Activated CD8-positive, alpha-beta memory T cell treated with anti-CD3 and anti-CD28 coated beads for 36 hours (primary cell): ENCODE measurements around the gene CCDC27. TPM values are rescaled to one million over a fixed set of nuclear protein-coding genes. Genes with fewer than 3 reads are reported as not detected.
"Not testable (repeated sequence)": the region's sequence is repeated elsewhere in the genome, so short reads cannot be mapped to it uniquely, and the experiment has no call there.

ENCODE experiments used
- CTCF ChIA-PET: fragments of 350-600 bp; sonication (Branson Sonifier 250); formaldehyde crosslinking; loops from one replicate; lab custom pipeline; 2021; ENCODE audit warnings: antibody characterized with exemption; lab: Charles Lee
- POLR2A ChIA-PET: fragments of 350-600 bp; sonication (Branson Sonifier 250); formaldehyde crosslinking; loops from one replicate; lab custom pipeline; 2021; ENCODE audit warnings: antibody characterized with exemption; lab: Charles Lee
- total RNA-seq, 2 experiments: library from RNA; stranded (reverse); gene quantifications; one replicate each; pipeline ENCODE4 v1.2.3, GENCODE V29; 2021

Gene CCDC27
- total RNA-seq, 2 experiments from 2014 or later, result not detected

DNA sequence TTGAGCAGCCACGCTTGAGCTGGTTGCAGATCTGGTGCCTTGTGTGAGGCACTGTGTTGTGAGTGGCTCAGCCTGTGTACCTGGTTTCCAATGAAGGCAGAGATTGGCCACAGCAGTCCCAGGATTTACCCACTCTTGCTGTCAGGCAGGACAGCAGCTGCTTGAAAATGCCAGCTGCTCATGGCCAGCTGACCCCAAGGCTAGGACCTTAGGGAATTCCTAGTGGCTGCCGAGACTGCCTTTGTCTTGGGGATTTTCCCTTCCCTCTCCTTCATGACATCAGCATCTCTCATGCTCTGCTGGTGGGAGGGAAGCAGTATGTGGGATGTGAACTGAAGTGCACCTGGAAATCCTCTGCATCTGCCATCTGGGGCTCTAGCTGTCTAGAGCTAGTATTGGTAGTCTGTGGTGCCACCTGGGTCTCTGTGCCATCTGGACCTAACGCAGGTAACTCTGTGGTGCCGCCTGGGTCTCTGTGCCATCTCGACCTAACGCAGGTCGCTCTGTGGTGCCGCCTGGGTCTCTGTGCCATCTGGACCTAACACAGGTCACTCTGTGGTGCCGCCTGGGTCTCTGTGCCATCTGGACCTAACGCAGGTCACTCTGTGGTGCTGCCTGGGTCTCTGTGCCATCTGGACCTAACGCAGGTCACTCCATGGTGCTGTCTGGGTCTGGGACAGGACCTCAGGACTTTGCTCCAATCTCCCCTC, 47.9 kb downstream of the CCDC27 start:
- POLR2A ChIA-PET, result no interaction called here
- CTCF ChIA-PET, result interaction anchor here (1.1 to 1.4 kb wide), 2 partner anchors 30 to 181 kb away, joined by 3 read pairs; no protein-coding TSS in a partner anchor

DNA sequence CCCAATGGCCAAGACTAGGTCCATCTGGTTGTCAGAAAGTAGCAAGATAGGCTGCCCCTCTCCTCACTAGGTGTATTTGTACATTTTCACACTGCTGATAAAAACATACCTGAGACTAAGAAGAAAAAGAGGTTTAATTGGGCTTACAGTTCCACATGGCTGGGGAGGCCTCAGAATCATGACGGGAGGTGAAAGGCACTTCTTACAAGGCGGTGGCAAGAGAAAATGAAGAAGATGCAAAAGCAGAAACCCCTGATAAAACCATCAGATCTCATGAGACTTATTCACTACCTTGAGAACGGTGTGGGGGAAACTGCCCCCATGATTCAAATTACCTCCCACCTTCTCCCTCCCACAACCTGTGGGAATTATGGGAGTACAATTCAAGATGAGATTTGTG, 48.5 kb downstream of the CCDC27 start:
- CTCF ChIA-PET, result interaction anchor here (1.0 to 1.8 kb wide), 3 partner anchors 25 to 180 kb away, joined by 3 to 9 read pairs (median 4); no protein-coding TSS in a partner anchor
- POLR2A ChIA-PET, result not testable (repeated sequence)

DNA sequence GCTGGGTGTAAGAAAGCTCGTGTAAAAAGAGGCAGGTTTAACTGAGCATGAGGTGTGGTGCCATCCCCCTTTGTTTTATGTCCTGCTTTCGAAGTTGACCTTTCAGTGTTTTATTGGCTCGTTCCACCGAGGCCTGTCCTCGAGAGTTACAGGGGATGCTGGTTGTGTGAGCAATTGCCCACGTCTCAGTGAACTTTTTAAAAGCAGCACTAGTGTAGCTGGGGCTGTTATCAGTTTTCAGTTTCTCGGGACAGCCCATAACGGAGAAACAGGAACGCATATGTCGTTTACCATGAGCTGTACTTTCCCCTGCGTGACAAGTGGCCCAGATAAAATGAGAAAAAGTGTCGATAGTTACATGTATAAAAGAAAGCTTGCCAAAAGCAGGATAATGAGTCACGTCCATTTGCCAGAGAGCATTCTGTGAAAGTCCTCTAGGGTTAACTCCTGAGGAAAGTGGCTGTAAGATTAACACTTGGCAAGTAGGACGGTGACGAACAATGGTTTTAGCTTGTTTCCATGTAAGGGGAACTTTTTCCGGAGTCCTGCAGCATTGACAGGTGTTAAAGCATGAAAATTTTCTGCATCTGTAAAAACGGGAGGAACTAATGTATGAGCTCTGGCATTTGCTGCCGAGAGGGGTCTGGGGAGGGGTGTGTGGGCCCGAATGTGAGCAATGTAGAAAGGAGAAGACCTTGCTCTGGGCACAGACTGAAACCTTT, 51.8 kb downstream of the CCDC27 start:
- ChIA-PET POLR2A (no interaction called here), CTCF (interaction anchor here (1.4 kb wide), 1 partner anchor 28 kb away, joined by 6 read pairs; no protein-coding TSS in a partner anchor)

DNA sequence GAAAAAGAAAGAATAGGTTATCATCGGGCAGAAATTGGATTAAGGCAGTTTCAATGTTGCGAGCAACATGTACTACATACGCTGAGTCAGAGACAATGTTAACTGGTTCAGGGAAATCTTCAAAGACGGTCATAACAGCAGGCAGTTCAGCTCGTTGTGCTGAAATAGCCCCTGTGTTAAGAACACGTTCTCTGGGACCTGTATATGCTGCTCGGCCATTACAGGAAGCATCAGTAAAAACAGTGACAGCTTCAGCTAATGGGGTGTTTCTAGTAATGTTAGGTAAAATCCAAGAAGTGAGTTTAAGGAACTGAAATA, 52.3 kb downstream of the CCDC27 start:
- CTCF ChIA-PET, result interaction anchor here (1.4 kb wide), 1 partner anchor 29 kb away, joined by 6 read pairs; no protein-coding TSS in a partner anchor
- POLR2A ChIA-PET, result not testable (repeated sequence)

DNA sequence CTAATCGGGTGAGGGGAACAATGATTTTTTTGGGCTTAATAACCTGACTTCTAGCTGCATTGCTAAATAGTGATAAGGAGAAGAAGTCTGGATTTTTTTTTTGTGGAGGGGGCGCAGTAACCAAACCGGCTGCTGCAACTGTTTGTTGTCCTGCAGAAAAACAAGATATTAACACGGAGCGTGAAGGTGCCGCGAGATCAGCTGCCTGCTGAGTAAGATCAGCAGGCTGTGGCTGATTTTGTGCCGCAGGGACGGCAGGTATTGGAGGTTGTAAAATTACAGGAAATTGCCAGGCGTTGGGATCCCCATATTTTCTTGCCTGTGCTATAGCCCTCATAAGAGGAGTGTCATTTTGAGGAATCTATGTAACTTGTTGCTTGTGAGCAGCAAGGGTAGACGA, 52.8 kb downstream of the CCDC27 start:
- ChIA-PET CTCF (interaction anchor here (1.4 kb wide), 1 partner anchor 29 kb away, joined by 6 read pairs; no protein-coding TSS in a partner anchor), POLR2A (no interaction called here)

DNA sequence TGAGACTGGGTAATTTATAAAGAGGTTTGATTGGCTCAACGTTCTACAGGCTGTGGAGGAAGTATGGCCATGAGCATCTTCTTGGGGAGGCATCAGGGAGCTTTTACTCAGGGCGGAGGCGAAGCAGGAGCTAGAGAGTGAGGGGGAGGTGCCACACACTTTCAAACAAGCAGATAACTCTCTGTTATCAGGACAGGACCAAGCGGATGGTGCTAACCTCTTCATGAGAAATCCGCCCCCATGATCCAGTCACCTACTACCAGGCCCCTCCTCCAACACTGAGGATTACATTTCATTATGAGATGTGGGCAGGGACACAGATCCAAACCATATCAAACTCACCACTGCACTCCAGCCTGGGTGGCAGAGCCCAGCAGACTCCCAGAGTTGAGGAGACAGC, 55.5 kb downstream of the CCDC27 start:
- CTCF ChIA-PET, result no interaction called here

DNA sequence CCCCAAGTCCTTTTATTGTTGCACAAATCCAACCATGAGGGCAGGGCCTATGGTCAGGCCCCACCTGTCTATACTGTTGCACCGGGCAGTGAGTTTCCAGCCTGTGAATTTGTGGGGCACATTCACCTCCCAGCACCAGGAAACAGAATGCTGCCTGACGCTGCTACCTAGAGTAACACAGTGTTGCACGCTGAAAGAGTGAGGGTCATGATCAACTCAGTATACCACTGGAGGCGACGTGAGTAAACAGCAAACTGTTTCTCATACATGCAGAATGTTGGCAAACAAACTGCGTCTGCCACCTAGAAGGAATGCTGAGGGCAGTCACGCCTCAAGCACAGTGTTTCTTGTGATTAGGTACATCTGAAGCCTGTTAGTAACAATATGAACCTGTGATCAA, 57.4 kb downstream of the CCDC27 start:
- CTCF ChIA-PET, result interaction anchor here (0.9 kb wide), 1 partner anchor 23 kb away, joined by 3 read pairs; no protein-coding TSS in a partner anchor
- POLR2A ChIA-PET, result no interaction called here

More for the DNA sequence above, 55.5 kb downstream of the CCDC27 start:
- POLR2A ChIA-PET, result no interaction called here

DNA sequence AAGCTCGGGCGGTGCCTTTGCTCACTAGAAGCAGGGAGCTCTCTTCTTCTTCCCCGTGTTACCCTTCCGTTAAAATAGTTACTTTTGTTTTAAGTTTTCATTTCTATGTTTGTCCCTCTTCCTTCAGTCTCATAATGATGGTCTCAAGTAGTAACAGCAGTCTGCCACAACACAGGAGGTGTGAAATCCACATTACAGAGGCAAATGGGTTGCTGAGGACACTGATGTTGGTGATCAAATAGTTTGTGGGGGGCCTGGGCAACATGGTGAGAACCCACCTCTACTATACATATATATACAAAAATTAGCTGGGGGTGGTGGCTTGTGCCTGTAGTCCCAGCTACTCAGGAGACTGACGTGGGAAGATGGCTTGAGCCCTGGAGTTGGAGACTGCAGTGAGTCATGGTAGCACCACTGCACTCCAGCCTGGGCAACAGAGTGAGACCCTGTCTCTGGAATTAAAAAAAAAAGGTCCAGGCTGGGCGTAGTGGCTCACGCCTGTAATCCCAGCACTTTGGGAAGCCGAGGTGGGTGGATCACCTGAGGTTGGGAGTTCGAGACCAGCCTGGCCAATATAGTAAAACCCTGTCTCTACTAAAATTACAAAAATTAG, 58.0 kb downstream of the CCDC27 start:
- ChIA-PET POLR2A (interaction anchor here (0.6 kb wide), 1 partner anchor 22 kb away, joined by 3 read pairs; no protein-coding TSS in a partner anchor), CTCF (interaction anchor here (0.9 kb wide), 1 partner anchor 23 kb away, joined by 3 read pairs; no protein-coding TSS in a partner anchor)

DNA sequence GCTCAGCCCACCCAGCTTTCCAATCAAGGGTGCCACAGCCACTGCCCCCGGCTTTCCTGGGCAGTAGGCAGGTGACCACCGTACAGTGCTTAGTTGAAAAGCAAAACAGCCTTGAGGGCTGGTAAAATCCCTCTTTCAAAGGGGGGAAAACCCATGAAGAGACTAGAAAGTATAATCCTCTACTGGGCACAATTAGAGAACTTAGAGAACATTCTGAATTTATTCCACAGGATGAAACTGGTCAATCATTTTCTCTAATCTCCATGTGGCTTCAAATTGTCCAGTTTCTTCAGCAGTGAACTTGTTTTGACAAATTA, 59.3 kb downstream of the CCDC27 start:
- ChIA-PET POLR2A (no interaction called here), CTCF (no interaction called here)

DNA sequence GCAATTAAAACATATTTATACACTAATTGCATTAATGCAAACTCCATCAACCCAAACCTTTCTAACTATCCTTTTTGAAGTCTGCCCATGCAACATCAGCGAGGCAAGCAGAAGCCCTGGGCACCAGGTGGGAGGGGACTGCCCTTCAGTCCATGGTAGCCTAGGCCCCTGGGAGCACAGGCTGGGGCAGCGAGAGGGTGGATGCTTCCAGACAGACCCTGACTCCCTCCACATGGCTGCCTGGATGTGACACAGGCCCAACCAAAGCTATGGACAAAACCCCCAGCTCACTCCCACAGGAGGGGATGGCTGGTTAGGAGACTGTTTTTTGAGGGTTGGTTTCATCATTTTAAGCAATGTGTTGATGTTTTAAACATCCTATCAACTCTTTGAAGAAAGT, 61.8 kb downstream of the CCDC27 start:
- ChIA-PET POLR2A (no interaction called here), CTCF (no interaction called here)

DNA sequence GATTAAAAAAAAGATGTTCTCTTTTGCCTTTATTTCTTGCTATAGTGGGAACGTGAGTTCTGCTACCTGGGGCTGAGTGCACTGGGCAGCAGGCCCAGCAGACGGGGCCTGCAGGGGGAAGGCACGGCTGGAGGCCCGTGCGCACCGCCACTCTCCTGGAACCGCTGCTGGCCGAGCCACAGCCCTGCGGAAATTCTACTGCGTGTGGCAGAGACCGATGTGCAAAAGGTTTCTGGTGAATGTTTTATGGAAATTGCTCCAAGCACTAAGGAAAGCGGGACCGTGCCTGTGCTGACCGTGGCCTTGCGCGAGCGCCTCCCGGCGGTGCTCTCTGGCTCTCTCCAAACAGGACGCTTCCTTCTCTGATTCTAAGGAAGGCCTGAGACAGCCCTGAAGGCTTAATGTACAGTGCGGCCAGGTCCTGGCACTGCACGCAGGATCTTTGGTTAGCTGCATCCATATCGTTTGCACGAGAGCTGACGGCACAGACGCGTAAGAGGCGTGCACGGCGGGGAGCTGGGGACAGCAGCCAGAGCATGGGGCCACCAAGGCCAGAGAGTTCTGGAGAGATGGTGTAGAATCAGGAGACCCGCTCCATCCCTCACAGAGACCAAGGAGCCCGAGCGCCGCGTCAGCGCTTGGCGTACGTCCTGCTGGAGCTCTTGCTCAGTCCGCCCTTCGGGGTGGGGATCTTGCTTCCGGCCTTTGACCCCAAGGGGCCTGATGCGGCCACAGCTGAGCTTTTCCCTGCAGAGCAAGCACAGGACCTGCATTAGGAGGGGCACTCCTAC, 62.7 kb downstream of the CCDC27 start:
- ChIA-PET POLR2A (interaction anchor here (0.6 kb wide), 1 partner anchor 62 kb away, joined by 5 read pairs; no protein-coding TSS in a partner anchor), CTCF (no interaction called here)

DNA sequence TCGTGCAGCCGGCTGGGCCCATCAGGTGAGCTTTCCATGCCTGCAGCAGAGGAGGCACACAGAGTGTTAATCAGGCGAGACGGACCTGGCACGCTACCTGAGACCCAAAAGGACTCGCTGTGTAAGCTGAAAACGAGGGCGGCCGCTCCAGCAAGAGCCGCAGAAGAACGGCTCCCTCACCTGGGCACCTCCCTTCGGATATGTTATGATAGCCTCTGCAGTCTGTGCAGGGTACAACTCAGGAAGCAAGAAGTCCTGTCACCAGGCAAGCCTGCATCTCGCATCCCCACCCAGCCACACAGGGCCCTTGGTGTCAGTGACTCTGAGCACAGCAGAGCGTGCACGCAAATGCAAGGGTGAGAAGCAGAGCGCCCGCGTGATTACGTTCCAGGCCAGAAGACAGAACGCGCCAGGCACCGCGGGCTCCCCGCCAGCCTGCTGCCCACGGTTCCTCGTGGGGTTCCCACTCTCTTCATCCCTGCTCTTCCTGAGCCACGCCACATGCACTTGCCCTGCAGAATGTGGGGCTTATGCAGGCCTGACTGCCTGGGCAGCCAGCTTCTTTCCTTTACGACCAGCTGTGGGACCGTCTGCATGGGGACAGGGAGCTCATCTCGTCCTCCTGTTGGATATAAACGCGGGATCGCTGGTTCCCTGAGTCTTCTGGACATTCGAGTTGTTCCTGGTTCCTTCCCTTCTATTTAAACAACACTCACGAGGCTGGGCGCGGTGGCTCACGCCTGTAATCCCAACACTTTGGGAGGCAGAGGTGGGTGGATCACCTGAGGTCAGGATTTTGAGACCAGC, 64.3 kb downstream of the CCDC27 start:
- CTCF ChIA-PET, result no interaction called here
- POLR2A ChIA-PET, result no interaction called here

DNA sequence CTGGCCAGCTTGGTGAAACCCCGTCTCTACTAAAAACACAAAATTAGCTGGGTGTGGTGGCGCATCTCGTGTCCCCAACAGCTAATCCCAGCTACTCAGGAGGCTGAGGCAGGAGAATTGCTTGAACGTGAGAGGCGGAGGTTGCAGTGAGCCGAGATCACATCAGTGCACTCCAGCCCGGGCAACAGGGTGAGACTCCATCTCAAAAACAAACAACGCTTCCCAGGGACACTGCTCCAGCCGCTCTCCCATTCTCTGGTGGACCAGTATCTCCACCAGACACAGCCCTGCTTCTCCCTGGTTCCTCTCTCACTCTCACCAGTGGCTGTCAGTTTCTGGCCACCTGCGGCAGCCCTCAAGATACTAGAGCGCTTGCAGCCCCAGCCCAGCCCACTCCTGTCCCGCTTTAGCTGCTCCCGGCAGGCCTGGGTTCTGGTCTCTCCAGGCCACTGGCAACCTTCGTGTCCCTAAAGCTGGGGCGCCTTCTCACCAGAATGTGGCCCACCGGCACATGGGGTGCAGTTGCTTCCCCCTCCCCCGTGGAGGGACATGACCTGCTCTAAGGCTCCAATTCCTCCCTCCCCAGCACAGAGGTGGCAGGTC, 65.0 kb downstream of the CCDC27 start:
- CTCF ChIA-PET, result no interaction called here
- POLR2A ChIA-PET, result no interaction called here

DNA sequence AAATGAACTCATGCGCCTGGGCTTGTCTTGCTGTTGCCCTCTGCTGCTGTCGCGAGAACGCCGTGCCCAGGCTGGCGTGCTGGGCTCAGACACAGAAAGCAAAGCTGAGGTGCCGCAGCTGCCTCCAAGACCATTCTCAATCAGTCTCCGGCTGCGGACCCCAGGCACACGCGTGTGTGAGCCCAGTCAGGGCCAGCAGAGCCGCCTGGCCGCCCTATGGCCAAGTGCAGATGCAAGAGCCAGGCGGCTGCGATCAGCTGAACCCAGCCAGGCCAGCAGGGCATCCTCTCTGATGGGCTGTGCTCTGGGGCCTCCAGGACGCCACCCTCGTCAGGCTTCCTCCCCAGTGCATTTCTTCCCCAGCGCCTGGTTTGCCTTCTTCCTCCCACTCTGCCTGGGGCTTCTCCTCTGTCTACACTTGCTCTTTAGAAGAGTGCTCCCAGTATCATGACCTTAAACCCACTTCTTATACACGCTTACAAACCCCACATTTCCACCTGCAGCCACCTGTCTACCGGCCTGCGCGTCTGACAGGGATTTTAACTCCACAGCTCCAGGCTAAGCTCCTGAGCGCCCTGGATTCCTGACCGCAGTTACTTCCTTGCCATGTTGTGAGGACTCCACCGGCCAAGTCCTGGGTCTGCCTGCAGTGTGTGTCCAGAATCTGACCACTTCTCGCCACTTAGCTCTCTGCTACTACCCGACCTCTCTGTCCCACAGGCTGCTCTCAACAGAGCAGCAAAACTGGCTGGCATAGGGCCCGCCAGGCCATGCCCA, 65.8 kb downstream of the CCDC27 start:
- POLR2A ChIA-PET, result no interaction called here
- CTCF ChIA-PET, result interaction anchor here (0.6 kb wide), 1 partner anchor 95 kb away, joined by 4 read pairs; no protein-coding TSS in a partner anchor

DNA sequence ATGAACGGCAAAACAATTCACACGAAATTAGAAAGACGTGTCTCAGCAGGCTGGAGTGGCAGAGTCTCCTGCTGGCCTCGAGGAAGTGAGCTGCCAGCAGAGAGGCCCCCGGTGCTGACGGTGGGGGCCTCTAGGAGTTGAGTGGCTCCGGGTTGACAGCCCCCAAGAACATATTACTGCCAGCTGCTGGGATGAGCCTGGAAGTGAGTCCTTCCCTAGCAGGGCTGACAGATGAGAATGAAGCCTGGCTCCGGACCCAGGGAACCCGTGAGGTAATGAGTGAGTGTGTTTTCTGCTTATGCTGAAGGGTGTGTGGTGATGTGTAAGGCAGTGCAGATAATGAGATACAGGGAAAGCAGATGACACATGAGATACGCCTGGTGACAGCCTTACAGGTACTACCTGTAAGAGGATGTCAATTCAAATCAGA, 67.5 kb downstream of the CCDC27 start:
- ChIA-PET POLR2A (no interaction called here), CTCF (no interaction called here)

DNA sequence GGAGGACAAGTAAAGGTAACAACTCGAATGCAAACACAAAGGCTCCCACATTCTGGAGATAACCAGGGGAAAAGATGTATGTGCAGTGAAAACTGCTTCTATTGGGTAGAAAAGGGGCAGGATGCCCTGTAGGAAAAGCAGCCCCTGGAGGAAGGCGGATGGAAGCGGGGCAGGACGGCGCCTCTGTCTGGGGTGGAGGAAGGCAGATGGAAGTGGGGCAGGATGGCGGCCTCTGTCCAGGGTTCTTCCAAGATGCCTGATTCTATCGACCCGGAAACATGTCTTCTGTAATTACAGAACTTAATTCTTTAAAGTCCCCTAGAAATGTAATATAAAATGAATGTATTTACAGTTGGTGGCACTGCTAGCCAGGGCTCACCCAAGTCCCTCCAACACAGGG, 68.1 kb downstream of the CCDC27 start:
- POLR2A ChIA-PET, result no interaction called here
- CTCF ChIA-PET, result no interaction called here

DNA sequence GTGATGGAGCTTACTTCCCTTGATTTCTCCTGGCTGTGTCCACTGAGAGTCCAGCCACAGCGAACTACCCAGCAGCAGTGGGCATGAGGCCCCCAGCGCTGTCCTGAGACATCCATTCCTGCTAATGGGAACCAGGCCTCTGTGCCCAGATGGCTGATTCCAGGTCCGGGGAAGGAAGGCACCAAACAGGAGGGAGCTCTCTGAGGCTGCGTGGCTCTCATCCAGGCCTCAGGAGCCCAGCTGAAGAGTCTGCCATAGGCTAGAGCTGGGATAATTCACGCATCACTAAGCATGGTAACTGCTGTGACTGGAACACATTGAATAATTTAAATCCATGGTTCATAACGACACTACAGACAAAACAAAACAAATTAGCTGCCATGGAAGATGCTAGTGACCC, 68.8 kb downstream of the CCDC27 start:
- POLR2A ChIA-PET, result no interaction called here
- CTCF ChIA-PET, result no interaction called here
